ENCODE data around the gene GNS. TPM values are rescaled to one million over a fixed set of nuclear protein-coding genes. Genes with fewer than 3 reads are reported as not detected.

Gene GNS
- total and polyA plus RNA-seq, 2 donors (not counting 3 experiments of a cell fraction or from before 2014, with no cell fraction given) = 107 to 142 TPM

- Histone ChIP-seq H3K4me1 (ENCODE audit: control insufficient read depth, extremely low read depth, insufficient read depth, low read length) (peaks cover 35% of the 10 kb centered on the region), H3K9me3 (replicated peaks; ENCODE audit: control insufficient read depth, insufficient read depth, low read length) (no peaks in the 10 kb centered on the region), H3K9me1 (replicated peaks; ENCODE audit: control insufficient read depth, extremely low read depth, insufficient read depth, low read length) (no peaks in the 10 kb centered on the region), H3K27ac (ENCODE audit: insufficient read depth, low read depth, low read length) (no peak overlapping the region), H3K79me2 (ENCODE audit: control insufficient read depth, insufficient read depth, low read length) (peaks cover 64% of the 10 kb centered on the region), H2AFZ (ENCODE audit: low read depth, low read length) (no peak overlapping the region), H3K4me2 (ENCODE audit: insufficient read depth, low read length) (no peak overlapping the region), H3K9ac (replicated peaks; ENCODE audit: extremely low read depth, insufficient read depth, low read length) (no peak overlapping the region), H3K4me3 (replicated peaks in 1 of 3; ENCODE audit: insufficient read depth in 1 of 3, low read depth in 1 of 3, low read length in 3 of 3) (no peak overlapping the region), H4K20me1 (replicated peaks; ENCODE audit: control insufficient read depth, extremely low read depth, insufficient read depth, low read length) (no peaks in the 10 kb centered on the region), H3K27me3 (ENCODE audit: control insufficient read depth in 2 of 2, insufficient read depth in 2 of 2, low read length in 2 of 2) (no peaks in the 10 kb centered on the region), H3K36me3 (ENCODE audit: control insufficient read depth in 2 of 2, extremely low read depth in 1 of 2, insufficient read depth in 2 of 2, low read length in 2 of 2) (peaks cover 6% of the 10 kb centered on the region in 2 experiments)
- intact Hi-C loops (cut with micrococcal nuclease) = no loop called here
- dilution Hi-C loops (cut with MboI; ENCODE audit: extremely low pct_ligation_motif_present, low sequenced_read_pairs) = no loop called here
- no peak for FAIRE-seq
- BruUV-seq (replicated peaks) = no TSS peak
- ChIA-PET POLR2A (no interaction called here), CTCF (interaction anchor here (0.8 to 2.4 kb wide), 4 partner anchors 12 to 134 kb away, joined by 4 to 9 read pairs (median 6); no protein-coding TSS in a partner anchor)
- TF ChIP-seq FOS (IDR thresholded peaks at IDR 0.05; ENCODE audit: borderline replicate concordance, insufficient read depth, low read length) = no peak
- no peak for TF ChIP-seq MYC (IDR thresholded peaks at IDR 0.05; ENCODE audit: low read depth, low read length)
- TF ChIP-seq EZH2 (IDR thresholded peaks at IDR 0.05; ENCODE audit: borderline replicate concordance, low read depth, low read length, severe bottlenecking) = no peak
- TF ChIP-seq POLR2A (IDR thresholded peaks at IDR 0.05; ENCODE audit: low read depth, low read length) = no peak
- no peak for TF ChIP-seq MAX (IDR thresholded peaks at IDR 0.05; ENCODE audit: insufficient read depth, insufficient read length)
- no peak for TF ChIP-seq CTCF (IDR thresholded peaks at IDR 0.05; ENCODE audit: extremely low read depth in 1 of 2, insufficient read depth in 1 of 2, low read depth in 1 of 2, low read length in 2 of 2)
- TF ChIP-seq POLR2AphosphoS5 (IDR thresholded peaks at IDR 0.05; ENCODE audit: insufficient read depth, low read depth, low read length) = no peak
- TF ChIP-seq JUN (IDR thresholded peaks at IDR 0.05; ENCODE audit: borderline replicate concordance, insufficient read depth, insufficient read length, low read depth) = no peak
- TF ChIP-seq GATA2 (IDR thresholded peaks at IDR 0.05; ENCODE audit: insufficient read depth, insufficient read length, low read depth, low read length) = no peak
- no peak for DNase-seq (ENCODE audit: low read depth, low spot score)
Observed at GRCh38 chr12:64683816-64684543, 75.2 kb downstream of the GNS start.

Data from endothelial cell of umbilical vein (primary cell).